ENCODE measurements around the gene PRKCH.

GRCh38 chr14:61333087-61333486 is 11.7 kb downstream of the PRKCH start:
- no peak for TF ChIP-seq EZH2 (IDR thresholded peaks at IDR 0.05)
- TF ChIP-seq POLR2AphosphoS5 (IDR thresholded peaks at IDR 0.05; ENCODE audit: borderline replicate concordance, low read depth, low read length) = no peak

Measured in SK-N-MC (cell line).